Panc1 (cell line): ENCODE data around the gene MR1. TPM values are rescaled to one million over a fixed set of nuclear protein-coding genes. Genes with fewer than 3 reads are reported as not detected.

ENCODE experiments used
- ATAC-seq: fragments of 200-7000 bp; cut with Tn5 transposase; 2 replicates; pipeline ENCODE4 v1.9.1; 2020; ENCODE audit warnings: mild to moderate bottlenecking, moderate library complexity
- BruUV-seq: library from RNA; stranded (reverse); fragments of 400-500 nt; replicated peaks from 2 replicates; lab custom pipeline; 2021; lab: Mats Ljungman, UMichigan
- CTCF ChIA-PET: fragments of 300-600 bp; sonication (Branson Sonifier 250); formaldehyde crosslinking; loops from one replicate; lab custom pipeline; 2022; ENCODE audit warnings: antibody characterized with exemption; lab: Charles Lee
- POLR2A ChIA-PET: fragments of 300-600 bp; sonication (Branson Sonifier 250); formaldehyde crosslinking; loops from one replicate; lab custom pipeline; 2022; ENCODE audit warnings: antibody characterized with exemption; lab: Charles Lee
- DNase-seq: peaks from one replicate; pipeline ENCODE4 v3.0.0-alpha.2; 2010; ENCODE audit warnings: low read depth, low spot score
- H3K27ac ChIP-seq: 2 replicates; pipeline ENCODE4 v1.5.1; 2011; ENCODE audit warnings: mild to moderate bottlenecking, low read length, inconsistent platforms
- H3K27me3 ChIP-seq: fragments of 200-500 bp; sonication (Bioruptor generic); 2 replicates; pipeline ENCODE4 v1.6.0; 2014; ENCODE audit warnings: low read length, inconsistent platforms; ENCODE audit not compliant: control insufficient read depth, insufficient read depth
- H3K36me3 ChIP-seq: fragments of 200-500 bp; sonication (Bioruptor generic); 2 replicates; pipeline ENCODE4 v1.5.1; 2014; ENCODE audit warnings: inconsistent platforms, mild to moderate bottlenecking, low read length, moderate library complexity; ENCODE audit not compliant: control insufficient read depth, insufficient read depth
- H3K4me1 ChIP-seq: 2 replicates; pipeline ENCODE4 v1.5.1; 2011; ENCODE audit warnings: inconsistent platforms, mild to moderate bottlenecking, low read length, moderate library complexity; ENCODE audit not compliant: control insufficient read depth, insufficient read depth
- H3K4me3 ChIP-seq, 2 experiments: 2 replicates each; pipeline ENCODE4 v1.5.1; 2011 to 2012; ENCODE audit warnings: low read depth in 2 of 2, low read length in 2 of 2, mild to moderate bottlenecking in 2 of 2, inconsistent platforms in 1 of 2, moderate library complexity in 1 of 2
- H3K9me3 ChIP-seq: fragments of 200-500 bp; sonication (Bioruptor generic); 2 replicates; pipeline ENCODE4 v1.5.1; 2014; ENCODE audit warnings: low read depth, mild to moderate bottlenecking, inconsistent platforms, low read length, moderate library complexity; ENCODE audit not compliant: control insufficient read depth, insufficient read depth
- POLR2AphosphoS5 ChIP-seq: IDR thresholded peaks from 2 replicates; pipeline ENCODE4 v1.6.1; 2012; ENCODE audit warnings: mild to moderate bottlenecking, low read depth, low read length, moderate library complexity
- REST ChIP-seq, 2 experiments: IDR thresholded peaks; 2 replicates each; pipeline ENCODE4 v1.6.1; 2011 to 2012; ENCODE audit warnings: low read depth in 2 of 2, control low read depth in 1 of 2, low read length in 1 of 2, mild to moderate bottlenecking in 1 of 2, moderate library complexity in 1 of 2; ENCODE audit not compliant: insufficient read depth in 1 of 2
- SIN3A ChIP-seq: IDR thresholded peaks from 2 replicates; pipeline ENCODE4 v1.6.1; 2012; ENCODE audit warnings: low read depth, mild to moderate bottlenecking, low read length, moderate library complexity, borderline replicate concordance; ENCODE audit not compliant: insufficient read depth
- TCF7L2 ChIP-seq: IDR thresholded peaks from 2 replicates; pipeline ENCODE4 v1.6.1; 2011; ENCODE audit warnings: mild to moderate bottlenecking, low read depth, low read length, inconsistent platforms
- in situ Hi-C: cut with HindIII; loops from 2 replicates; pipeline ENCODE4 v1.10.0; 2016; ENCODE audit warnings: low sequenced_read_pairs, low pct_unique_long_range_greater_than_20kb
- intact Hi-C: fragments of 100-400 bp; cut with micrococcal nuclease; formaldehyde crosslinking; loops from one replicate; pipeline ENCODE4 v1.10.0; 2022; ENCODE audit not compliant: unreplicated experiment
- total RNA-seq: library from RNA; stranded (reverse); gene quantifications from one replicate; pipeline ENCODE4 v1.2.1, GENCODE V29; 2021; ENCODE audit not compliant: unreplicated experiment
- TF ChIP-seq, protein P1 (sequence below): fragments of 450-650 bp; IDR thresholded peaks from 2 replicates; pipeline ENCODE4 v1.5.1; 2017; ENCODE audit warnings: mild to moderate bottlenecking

MR1 gene
- total RNA-seq, 1 experiment from 2014 or later: 3.9 TPM

- CTCF ChIA-PET: no interaction called here
These were observed 69.1 kb downstream of the MR1 start for GRCh38 chr1:181102841-181103240.

DNA sequence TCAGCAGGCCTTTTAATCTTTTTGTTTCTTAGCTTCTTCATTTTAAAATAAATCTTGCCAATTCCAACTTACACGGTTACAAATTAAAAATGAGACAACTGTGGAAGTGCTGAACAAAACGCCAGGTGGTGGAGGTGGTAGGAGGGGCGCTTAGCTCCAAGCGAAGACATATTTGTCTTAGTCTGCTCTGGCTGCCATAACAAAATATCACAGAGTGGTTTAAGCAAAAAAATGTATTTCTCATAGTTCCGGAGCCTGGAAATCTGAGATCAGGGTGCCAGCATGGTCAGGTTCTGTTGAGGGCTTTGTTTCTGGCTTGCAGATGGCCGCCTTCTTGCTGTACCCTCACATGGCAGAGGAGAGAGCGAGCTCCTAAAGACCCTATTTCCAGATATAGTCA, 69.6 kb downstream of the MR1 start:
- ChIA-PET POLR2A (no interaction called here), CTCF (no interaction called here)
- H3K36me3 ChIP-seq: no peaks in the 10 kb centered on the region
- DNase-seq: no peak
- no peak overlapping the region; a peak in 1 of 4 replicates for H3K4me3 ChIP-seq
- intact Hi-C loops: no loop called here
- peaks cover 74% of the 10 kb centered on the region for H3K4me1 ChIP-seq
- ATAC-seq: no peak
- H3K27me3 ChIP-seq: no peaks in the 10 kb centered on the region
- TF ChIP-seq POLR2AphosphoS5: no peak
- TF ChIP-seq, protein P1, sequence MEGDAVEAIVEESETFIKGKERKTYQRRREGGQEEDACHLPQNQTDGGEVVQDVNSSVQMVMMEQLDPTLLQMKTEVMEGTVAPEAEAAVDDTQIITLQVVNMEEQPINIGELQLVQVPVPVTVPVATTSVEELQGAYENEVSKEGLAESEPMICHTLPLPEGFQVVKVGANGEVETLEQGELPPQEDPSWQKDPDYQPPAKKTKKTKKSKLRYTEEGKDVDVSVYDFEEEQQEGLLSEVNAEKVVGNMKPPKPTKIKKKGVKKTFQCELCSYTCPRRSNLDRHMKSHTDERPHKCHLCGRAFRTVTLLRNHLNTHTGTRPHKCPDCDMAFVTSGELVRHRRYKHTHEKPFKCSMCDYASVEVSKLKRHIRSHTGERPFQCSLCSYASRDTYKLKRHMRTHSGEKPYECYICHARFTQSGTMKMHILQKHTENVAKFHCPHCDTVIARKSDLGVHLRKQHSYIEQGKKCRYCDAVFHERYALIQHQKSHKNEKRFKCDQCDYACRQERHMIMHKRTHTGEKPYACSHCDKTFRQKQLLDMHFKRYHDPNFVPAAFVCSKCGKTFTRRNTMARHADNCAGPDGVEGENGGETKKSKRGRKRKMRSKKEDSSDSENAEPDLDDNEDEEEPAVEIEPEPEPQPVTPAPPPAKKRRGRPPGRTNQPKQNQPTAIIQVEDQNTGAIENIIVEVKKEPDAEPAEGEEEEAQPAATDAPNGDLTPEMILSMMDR: no peak
- no peak for TF ChIP-seq REST (IDR thresholded peaks at IDR 0.05; ENCODE audit: insufficient read depth in 1 of 2, low read depth in 2 of 2, low read length in 1 of 2)
- no peak for TF ChIP-seq SIN3A
- TF ChIP-seq TCF7L2: no peak
- H3K9me3 ChIP-seq: no peaks in the 10 kb centered on the region
- H3K27ac ChIP-seq: peak overlapping the region; percentile 92
- in situ Hi-C loops: no loop called here
- BruUV-seq: no TSS peak

More at GRCh38 chr1:181102841-181103240, 69.1 kb downstream of the MR1 start:
- Histone ChIP-seq H3K27ac (peak overlapping the region; percentile 92), H3K4me3 (peak overlapping the region in 1 of 2 experiments; percentile 29; a peak in 1 of 4 replicates), H3K36me3 (no peaks in the 10 kb centered on the region), H3K9me3 (no peaks in the 10 kb centered on the region), H3K4me1 (peaks cover 77% of the 10 kb centered on the region), H3K27me3 (no peaks in the 10 kb centered on the region)
- DNase-seq (no peak), ATAC-seq (no peak)
- in situ Hi-C loops (no loop called here), intact Hi-C loops (no loop called here)
- POLR2A ChIA-PET: interaction anchor here (0.6 kb wide), 1 partner anchor 933 kb away, joined by 4 read pairs; no protein-coding TSS in a partner anchor
- TF ChIP-seq POLR2AphosphoS5 (no peak), TCF7L2 (no peak)
- TF ChIP-seq, protein P1: no peak
- no TSS peak for BruUV-seq
